ENCODE results near the gene ZW10.
"Not testable (repeated sequence)": the region's sequence is repeated elsewhere in the genome, so short reads cannot be mapped to it uniquely, and the experiment has no call there.

ZW10 gene, protein sequence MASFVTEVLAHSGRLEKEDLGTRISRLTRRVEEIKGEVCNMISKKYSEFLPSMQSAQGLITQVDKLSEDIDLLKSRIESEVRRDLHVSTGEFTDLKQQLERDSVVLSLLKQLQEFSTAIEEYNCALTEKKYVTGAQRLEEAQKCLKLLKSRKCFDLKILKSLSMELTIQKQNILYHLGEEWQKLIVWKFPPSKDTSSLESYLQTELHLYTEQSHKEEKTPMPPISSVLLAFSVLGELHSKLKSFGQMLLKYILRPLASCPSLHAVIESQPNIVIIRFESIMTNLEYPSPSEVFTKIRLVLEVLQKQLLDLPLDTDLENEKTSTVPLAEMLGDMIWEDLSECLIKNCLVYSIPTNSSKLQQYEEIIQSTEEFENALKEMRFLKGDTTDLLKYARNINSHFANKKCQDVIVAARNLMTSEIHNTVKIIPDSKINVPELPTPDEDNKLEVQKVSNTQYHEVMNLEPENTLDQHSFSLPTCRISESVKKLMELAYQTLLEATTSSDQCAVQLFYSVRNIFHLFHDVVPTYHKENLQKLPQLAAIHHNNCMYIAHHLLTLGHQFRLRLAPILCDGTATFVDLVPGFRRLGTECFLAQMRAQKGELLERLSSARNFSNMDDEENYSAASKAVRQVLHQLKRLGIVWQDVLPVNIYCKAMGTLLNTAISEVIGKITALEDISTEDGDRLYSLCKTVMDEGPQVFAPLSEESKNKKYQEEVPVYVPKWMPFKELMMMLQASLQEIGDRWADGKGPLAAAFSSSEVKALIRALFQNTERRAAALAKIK

DNA sequence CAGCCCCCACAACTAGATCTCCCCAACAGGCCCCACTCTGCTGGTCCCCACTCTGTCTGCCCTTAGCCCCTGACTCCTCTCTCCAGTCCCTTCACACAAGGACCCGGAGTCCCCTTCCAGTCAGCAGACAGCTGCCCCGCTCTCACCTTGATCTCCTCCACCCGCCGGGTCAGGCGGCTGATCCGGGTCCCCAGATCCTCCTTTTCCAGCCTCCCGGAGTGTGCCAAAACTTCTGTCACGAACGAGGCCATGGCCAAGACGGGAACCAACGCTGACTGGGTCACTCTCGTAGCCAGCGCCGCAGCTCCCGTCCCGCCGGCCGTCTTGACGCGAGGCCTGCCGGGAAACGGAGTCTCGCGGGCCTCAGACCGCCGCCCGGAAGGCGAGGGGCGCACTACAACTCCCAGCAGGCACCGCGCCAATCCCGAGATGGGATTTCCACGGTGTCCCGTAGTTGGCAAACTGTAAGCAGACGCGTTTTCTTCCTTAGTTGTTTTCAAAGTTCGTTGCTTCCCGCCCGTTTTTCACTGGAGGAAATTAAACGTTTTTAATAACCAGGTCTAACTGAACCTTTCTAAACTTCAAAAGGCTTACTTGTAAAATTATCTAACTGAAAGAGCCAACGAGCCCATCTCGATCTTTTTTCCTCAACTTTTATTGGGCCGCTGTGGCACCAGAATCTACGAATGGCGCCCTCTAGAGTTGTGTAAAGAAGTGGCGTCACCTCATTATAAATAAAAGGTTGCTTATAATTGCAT, at the start of gene ZW10:
Gene ZW10 (minus strand): TSS at position 277 of the 758 bp plus-strand sequence. CDS start 26 bp downstream, at position 251.
- DNase-seq (ENCODE audit: low spot score): peak; percentile 95

DNA sequence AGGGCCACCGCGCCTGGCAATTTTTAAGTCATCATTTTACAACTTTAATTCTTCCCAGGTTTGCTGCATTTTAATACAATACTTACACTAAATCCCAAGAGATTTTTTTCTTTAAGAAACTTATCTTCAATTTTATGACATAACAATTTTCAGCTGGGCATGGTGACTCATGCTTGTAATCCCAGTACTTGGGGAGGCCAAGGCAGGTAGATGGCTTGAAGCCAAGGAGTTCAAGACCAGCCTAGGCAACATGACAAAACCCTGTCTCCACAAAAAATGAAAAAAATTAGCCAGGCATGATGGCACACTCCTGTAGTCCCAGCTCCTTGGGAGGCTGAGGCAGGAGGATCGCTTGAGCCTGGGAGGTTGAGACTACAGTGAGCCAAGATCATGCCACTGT, 44.9 kb upstream of the ZW10 start:
- no peak for DNase-seq (ENCODE audit: low spot score)

DNA sequence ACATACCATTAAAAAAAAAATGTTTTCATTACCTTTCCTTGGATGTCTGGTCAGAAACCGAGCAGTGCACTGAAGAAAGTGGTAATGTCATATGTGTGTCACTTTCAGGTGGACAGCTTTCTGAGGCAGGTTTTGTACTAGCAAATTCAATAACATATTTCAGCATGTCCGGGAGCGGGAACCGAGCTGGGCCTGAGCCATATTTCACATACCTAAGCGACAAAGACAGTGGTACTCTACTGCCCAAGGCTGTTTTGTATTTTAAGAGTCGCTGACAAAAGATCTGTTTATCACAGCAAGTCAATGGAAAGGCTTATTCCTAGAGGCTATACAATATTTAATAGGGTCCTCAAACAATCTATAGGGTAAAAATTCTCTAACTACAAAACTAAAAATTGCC, 44.1 kb upstream of the ZW10 start:
- no peak for DNase-seq (ENCODE audit: low spot score)

DNA sequence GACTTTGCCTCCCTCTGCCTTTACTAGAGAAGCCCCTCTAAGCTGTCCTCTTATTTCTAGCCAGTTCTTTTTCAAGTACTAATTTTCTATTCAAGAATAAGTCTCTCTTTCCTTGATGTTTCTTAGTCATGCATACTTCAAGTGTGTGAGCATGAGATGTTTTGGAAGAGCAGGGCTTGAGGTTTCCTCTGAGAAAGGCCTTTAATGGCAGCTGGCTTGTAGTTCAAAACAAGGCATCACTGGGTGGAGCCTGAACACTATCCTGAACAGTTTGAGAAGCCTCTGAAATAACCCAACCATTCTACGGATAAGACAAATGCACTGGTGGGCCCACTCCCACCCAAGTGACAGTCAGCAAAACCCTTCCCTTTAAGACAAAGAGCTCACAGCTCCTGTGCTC, 43.7 kb upstream of the ZW10 start:
- DNase-seq (ENCODE audit: low spot score): no peak

DNA sequence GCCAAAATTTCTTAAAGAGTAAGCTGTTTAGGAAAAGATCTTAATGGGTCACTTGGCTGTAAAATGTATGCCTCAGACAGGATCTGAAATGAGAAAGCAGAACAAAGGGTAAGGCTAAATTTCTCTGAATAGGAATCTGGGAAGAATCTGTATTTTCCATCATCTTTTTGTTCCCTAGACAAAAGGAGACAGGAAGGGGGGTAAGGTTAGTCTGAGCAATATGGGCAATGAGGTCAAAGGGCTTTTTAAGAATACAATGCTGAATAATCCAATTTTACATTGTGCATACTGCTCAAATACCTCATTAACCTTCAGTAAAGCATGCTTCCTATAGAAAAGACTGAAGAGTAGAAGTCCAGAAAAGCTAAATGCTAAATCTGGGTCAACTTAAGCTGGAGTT, 40.7 kb upstream of the ZW10 start:
- no peak for DNase-seq (ENCODE audit: low spot score)

DNA sequence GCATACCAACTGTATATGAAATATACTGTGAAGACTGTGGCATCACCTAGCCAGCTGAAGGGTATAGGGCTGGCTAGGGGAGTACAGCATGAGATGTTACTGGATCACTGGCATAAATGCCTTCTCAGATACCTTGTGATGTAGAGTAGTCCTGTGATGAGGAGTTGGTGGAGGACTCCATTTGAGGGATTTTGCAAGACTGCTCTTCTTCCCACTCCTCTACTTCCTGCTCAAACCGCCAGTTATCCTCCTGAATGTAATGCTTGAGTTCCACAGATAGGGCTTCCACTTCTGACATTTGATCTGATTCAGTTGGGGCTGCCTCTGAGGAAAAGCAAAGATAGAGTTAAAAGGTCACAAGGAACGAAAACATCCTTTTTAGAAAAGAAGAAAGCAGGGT, 35.4 kb upstream of the ZW10 start:
- DNase-seq (ENCODE audit: low spot score): no peak

DNA sequence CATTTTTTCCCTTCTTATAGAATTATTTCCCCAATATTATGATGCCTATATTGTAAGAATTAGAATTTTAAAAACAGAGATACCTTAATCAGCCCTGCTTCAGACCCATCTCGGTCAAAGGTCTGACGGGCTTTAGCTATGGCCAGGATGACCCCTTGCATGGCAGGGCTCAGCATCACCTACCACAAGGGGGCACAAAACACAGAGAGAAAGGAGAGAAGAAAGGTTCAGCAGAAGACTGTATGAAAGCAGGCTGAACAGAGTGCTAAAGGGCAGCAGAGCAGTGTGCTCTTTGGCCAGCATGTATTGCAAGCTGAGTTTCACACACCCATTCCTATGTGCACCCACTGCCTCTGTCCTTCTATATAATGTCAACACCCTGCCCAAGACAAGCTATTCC, 32.9 kb upstream of the ZW10 start:
- DNase-seq (ENCODE audit: low spot score): peak; percentile 55

DNA sequence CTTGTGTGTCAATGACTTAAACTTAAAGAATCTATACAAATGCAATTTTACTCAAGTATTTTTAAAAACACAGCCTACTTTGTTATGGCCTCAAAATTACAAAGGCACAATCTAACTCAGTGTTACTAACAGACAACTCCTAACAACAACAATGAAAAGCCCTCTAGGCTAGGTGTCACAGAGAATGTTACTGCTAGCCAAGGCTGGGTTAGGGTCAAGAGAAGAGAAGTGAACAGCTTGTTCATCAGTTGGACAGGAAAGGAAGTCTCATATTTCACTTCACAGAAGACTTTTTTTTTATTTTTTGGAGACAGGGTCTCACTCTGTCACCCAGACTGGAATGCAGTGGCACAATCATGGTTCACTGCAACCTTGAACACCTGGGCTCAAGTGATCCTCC, 32.1 kb upstream of the ZW10 start:
- no peak for DNase-seq (ENCODE audit: low spot score)

DNA sequence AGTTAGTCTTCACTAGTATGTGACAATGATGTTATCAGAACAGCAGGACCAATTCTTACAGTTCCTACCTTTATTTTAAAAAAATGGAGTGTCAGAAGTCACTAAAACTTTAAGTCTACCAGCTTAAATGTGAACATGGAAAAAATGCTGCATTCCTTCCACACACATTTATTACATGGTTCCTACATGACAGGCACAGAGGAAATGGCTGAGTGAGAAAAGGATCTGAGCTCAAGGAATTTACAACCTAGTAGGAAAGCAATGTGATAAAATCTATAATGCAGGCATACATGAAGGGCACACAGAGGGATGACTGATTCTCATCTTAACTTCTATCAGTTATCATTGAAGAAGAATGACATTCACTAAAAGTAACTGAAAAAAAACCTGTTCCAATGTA, 29.1 kb upstream of the ZW10 start:
- DNase-seq (ENCODE audit: low spot score): no peak

DNA sequence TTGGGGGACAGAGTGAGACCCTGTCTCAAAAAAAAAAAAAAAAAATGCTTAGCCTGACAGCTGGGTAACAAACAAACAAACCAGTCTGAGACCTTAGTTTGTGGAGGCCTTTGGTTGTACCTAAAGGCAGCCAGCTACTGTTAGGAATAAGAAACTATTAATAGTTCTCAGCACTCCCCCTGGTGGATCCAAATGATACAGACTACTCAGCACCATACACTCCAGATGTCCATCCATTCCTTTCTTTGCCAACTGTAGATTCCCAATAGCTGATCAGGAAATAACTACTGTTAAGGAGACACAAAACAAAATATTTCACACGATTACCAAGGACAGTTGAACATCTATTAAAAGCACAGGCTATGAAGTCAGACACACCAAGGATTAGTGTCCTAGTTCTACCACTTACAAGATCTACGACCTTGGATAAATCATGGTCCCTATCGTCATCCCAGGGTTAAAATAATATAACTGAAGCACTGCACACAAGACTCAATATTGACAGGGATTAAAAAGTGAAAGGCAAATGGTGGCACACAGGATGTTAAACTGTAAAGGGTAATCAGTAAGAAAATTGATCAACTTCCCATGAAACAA, 23.3 kb upstream of the ZW10 start:
- peak; percentile 48 for DNase-seq (ENCODE audit: low spot score)

DNA sequence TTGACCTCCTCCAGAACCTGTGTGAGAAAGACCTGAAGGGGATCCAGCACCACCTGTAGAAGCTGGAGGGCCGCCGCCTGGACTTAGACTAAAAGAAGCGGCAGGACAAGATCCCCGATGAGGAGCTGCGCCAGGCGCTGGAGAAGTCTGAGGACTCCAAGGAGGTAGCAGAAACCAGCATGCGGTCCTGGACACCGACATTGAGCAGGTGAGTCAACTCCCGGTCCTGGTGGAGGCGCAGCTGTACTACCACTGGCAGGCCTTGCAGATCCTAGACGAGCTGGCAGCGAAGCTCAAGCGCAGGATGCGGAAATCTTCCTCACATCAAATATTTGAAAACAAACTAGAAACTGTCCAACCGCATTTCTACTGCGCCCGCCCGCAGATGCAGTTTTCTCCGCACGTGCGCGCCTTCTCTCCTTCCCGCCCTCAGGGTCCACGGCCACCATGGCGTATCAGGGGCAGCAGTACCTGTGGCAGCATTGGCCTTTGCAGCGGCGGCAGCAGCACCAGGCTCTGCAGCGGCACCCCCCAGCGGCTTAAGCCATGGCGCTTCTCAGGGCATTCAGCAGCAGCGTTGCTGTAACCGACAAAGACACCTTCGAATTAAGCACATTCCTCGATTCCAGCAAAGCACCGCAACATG, 16.3 kb upstream of the ZW10 start:
- DNase-seq (ENCODE audit: low spot score): no peak

DNA sequence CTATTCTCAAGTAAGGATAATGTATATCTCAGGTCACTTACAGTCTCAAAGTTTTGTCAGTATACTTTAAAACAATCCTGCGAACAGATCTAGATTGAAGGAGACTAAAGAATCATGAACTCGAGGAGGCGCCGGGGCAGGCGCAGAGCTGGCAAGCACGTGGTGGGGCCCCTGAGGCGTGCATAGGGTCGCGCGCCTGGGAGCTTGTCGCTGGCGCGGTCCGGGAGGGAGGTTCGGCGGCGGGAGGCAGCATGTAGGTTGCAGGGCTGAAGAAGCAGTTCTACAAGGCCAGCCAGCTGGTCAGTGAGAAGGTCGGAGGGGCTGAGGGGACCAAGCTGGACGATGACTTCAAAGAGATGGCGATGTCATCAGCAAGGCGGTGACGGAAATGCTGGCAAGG, 15.5 kb upstream of the ZW10 start:
- not testable (repeated sequence) for DNase-seq (ENCODE audit: low spot score)

DNA sequence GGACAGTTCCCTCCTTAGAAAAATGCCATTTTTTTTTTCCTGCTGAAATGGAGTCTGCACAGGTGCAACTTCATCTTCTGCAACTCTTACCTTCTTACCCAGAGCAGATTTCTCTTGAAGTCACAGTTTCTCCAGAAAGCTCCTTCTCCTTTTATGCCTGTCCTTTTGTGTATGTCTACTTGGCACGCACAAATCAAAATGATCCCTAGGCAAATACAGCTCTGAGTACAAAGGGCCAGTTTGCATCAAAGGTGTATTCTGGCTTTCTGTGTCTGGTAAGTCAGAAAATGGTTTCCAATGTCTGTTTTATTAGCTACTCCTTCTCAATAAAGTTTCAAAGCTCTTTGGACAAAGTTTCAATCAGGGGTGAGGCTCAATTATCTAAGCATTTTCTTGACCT, 8.6 kb upstream of the ZW10 start:
- DNase-seq (ENCODE audit: low spot score): no peak

DNA sequence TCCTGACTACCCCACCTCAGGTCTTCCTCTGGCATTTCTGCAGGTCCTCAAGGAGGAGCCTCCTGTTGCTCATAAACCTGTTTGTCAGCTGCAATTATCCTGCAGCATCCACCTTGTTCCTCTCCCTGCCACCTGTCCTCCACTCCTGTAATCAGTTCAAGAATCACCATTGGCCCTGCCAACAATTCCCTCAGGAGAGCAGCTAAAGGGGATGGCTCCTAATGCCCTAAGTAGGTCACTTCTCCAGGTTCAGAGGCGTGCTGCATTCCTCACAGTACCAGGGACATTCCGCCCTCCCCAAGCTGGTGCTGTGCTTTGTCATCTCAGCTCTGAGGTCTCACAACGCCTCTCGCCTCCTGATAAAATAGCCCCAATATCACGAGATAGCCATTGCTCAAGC, 8.2 kb upstream of the ZW10 start:
- no peak for DNase-seq (ENCODE audit: low spot score)

DNA sequence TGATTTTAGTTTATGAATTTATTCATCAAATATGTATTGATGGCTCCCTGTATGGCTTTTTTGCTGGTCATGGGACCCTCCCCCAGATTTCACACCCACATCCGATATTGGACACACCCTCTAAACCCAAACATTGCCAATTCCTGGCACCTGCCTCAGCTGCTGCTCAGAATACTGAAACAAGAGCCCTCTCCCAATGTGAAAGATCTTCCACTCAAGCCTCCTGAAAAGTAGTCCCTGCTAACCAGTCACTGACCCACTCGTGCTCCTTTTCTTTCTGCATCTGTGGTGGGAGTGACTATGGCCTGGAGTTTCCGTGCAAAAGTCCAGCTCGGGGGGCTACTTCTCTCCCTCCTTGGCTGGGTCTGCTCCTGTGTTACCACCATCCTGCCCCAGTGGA, 6.0 kb upstream of the ZW10 start, which contains the start of gene CLDN25:
Gene CLDN25 (plus strand): TSS at position 301 of the 400 bp plus-strand sequence. CDS start 0 bp downstream, at position 301.
- no peak for DNase-seq (ENCODE audit: low spot score)

DNA sequence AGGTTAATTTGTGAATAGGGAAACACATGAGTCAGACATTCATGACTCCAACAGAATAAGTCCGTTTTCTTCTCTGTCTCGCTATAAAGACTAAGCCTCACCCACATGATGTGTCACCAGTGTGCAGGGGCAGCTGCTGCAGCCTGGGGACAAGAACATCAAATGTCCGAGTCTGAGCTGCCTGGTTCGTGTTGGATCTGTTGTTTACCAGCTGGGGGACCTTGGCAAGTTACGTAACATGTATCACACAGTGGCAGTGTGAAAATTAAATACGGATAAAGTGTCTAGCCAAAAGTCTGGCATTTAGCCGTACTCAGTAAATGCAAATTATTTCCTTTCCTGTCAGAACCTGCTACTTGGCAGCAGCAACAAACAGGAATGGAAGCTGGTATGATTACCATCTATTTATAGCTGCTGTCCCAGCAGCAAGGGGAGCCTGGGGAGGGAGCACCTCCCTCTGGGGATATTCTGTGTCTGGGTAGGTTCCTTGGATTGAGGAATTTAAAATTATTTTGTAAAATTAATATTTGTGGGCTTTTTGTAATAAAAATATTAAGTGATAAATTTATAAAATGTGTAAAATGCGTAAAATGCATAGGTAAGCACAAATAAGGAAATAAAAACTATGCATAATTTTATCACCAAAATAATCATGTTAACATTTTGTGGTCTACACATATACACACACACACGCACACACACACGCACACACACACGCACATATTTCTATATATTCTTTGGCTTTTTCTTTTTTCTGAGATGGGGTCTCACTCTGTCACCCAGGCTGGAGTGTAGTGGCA, 4.8 kb upstream of the ZW10 start:
- no peak for DNase-seq (ENCODE audit: low spot score)

DNA sequence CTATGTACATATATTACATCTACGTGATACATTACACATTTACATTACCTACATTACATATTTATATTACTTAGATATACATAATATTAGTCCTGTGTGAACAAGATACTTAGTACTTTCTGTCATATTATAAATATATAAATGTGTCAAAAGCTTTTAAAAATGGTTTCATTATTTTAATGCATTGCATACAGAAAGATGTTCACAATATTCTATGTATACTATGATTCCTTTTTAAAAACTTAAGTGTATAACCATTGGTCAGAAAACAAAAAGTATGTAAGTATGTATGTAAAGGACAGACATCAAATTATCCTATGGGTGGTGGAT, 647 bp upstream of the ZW10 start:
- no peak for DNase-seq (ENCODE audit: low spot score)

DNA sequence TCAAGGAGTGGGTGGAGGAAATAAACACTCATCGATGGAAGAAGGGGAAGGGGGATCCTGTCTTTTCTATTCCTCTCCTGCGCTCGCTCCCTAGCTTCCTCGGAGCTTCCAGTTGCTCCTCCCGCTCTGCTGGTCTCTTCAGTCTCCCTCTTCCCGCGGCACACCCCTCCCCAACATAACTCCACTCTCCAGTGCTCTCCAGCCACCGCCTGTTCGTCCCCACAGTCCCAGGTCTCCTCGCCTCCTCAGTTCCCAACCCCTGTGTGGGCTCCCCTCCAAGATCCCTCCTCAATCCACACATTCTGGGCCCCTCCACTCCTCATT, 438 bp downstream of the ZW10 start:
- no peak for DNase-seq (ENCODE audit: low spot score)

DNA sequence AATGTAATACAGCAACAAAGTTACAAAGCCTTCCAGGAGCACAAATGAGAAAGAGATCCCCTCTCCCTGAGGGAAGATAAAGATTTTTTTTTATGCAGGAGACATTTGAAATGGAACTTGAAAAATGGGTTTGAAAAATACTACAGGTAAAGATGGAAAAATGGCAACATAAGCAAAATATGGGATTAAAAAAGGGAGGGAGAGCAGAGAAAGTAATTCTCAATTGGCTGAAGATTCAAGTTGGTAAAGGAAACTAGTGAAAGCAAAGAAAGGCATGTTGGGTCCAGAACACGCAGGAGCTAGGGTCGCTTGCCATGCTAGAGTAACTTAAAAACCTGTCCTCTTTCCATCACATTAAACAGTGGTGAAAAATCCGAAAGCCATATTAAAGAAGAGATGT, 1.5 kb downstream of the ZW10 start:
- DNase-seq (ENCODE audit: low spot score): no peak

DNA sequence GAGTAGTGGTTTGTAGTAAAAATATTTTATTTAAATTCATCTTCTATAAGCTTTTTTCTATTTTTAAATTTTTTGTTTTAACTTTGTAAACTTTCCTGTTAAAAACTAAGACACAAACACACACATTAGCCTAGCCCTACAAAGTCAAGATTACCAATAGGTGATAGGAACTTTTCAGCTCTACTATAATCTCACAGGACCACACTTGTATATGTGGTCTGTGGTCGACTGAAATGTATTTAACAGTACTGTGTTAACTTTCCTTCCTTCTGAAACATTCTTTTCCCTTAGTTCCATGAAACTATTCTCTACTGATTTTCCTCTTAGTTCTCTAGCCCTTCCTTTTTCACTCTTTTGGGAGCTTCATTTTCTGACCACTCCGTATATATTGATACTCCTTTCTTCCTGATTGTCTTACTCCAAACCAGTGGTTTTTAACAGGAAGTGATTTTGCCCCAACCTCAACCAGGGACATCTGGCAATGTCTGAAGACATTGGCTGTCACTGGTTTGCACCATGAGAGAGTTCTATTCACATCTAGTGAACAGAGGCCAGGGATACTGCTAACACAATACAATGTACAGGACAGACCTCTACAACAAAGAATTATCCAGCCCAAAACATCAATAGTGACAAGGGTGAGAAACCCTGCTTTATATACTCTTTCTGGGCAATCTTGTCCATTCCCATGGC, 8.8 kb downstream of the ZW10 start:
- DNase-seq (ENCODE audit: low spot score): no peak

DNA sequence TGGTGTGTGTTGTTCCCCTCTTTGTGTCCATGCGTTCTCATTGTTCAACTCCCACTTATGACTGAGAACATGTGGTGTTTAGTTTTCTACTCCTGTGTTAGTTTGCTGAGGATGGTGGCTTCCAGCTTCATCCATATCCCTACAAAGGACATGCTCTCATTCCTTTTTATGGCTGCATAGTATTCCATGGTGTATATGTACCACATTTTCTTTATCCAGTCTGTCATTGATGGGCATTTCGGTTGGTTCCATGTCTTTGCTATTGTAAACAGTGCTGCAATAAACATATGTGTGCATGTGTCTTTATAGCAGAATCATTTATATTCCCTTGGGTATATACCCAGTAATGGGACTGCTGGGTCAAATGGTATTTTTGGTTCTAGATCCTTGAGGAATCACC, 10.5 kb downstream of the ZW10 start:
- not testable (repeated sequence) for DNase-seq (ENCODE audit: low spot score)
